ENCODE data around the gene C4orf50.

DNA sequence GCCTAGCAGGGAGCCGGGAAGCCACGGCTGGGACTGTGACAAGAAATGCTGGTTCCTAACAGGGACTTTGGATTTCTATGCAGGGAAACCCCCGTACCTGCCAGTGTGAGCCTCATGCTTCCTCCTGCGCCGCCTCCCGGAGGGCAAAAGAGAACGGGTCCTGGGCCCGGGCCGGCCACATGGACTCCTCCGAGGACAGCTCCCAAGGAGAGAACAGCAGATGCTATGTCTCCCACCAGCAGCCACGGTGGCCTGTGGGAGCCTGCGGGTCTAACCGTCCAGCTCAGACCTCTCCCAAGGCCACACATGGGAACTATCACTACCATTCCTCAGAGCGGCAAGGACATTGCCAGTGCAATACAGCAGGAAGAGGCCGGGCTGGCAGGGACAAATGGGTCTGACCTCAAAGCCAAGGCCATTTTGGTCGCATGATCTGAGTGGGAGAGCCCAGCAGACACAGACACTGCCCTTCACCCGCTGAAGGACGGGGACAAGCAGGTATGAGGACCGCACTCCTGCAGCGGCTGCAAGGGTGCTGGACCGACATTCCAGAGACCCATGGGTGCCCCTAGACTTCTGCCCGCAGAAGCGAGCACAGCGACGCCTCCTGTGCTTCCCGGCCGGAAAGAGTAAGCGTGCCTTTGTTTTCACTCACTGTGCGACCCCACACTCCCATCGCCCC, 4.5 kb upstream of the C4orf50 start:
- TF ChIP-seq, protein P1, sequence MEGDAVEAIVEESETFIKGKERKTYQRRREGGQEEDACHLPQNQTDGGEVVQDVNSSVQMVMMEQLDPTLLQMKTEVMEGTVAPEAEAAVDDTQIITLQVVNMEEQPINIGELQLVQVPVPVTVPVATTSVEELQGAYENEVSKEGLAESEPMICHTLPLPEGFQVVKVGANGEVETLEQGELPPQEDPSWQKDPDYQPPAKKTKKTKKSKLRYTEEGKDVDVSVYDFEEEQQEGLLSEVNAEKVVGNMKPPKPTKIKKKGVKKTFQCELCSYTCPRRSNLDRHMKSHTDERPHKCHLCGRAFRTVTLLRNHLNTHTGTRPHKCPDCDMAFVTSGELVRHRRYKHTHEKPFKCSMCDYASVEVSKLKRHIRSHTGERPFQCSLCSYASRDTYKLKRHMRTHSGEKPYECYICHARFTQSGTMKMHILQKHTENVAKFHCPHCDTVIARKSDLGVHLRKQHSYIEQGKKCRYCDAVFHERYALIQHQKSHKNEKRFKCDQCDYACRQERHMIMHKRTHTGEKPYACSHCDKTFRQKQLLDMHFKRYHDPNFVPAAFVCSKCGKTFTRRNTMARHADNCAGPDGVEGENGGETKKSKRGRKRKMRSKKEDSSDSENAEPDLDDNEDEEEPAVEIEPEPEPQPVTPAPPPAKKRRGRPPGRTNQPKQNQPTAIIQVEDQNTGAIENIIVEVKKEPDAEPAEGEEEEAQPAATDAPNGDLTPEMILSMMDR (conservative IDR thresholded peaks at IDR 0.05) = no peak
- no peak for TF ChIP-seq EZH2 (IDR thresholded peaks at IDR 0.05; ENCODE audit: low read depth)

Data from PC-9 (cell line).